Stimulated activated CD4-positive, alpha-beta T cell treated with anti-CD3 and anti-CD28 coated beads, Interleukin-2, amount 100 ng/mL, for 4 hours (primary cell): ENCODE results near the gene ZNRF1.
"Not testable (repeated sequence)": the region's sequence is repeated elsewhere in the genome, so short reads cannot be mapped to it uniquely, and the experiment has no call there.

Experiments used
- DNase-seq: peaks from one replicate; pipeline ENCODE4 v3.0.0-alpha.2; 2020; ENCODE audit warnings: low read depth

Gene ZNRF1

GRCh38 chr16:75002474-75002873 is 3.6 kb downstream of the ZNRF1 start:
- DNase-seq = no peak

- DNase-seq = no peak
These were observed 5.1 kb downstream of the ZNRF1 start for GRCh38 chr16:75003931-75004330.

- DNase-seq = no peak
These were observed 5.6 kb downstream of the ZNRF1 start for GRCh38 chr16:75004460-75004859.

GRCh38 chr16:75005697-75006096 is 6.9 kb downstream of the ZNRF1 start:
- no peak for DNase-seq

- DNase-seq = no peak
These were observed 8.6 kb downstream of the ZNRF1 start for GRCh38 chr16:75007443-75007842.

GRCh38 chr16:75010427-75010826 is 11.6 kb downstream of the ZNRF1 start:
- no peak for DNase-seq

GRCh38 chr16:75011634-75012307 is 12.9 kb downstream of the ZNRF1 start:
- DNase-seq = peak; percentile 33

- no peak for DNase-seq
These were observed 13.7 kb downstream of the ZNRF1 start for GRCh38 chr16:75012380-75013081.

GRCh38 chr16:75013123-75013522 is 14.3 kb downstream of the ZNRF1 start:
- DNase-seq = not testable (repeated sequence)

GRCh38 chr16:75014318-75014717 is 15.5 kb downstream of the ZNRF1 start:
- no peak for DNase-seq

- DNase-seq = not testable (repeated sequence)
These were observed 17.7 kb downstream of the ZNRF1 start for GRCh38 chr16:75016451-75017081.

GRCh38 chr16:75017670-75018525 is 19.1 kb downstream of the ZNRF1 start:
- DNase-seq = no peak

GRCh38 chr16:75019007-75019406 is 20.2 kb downstream of the ZNRF1 start:
- DNase-seq = no peak

GRCh38 chr16:75019586-75019985 is 20.8 kb downstream of the ZNRF1 start:
- DNase-seq = no peak

- no peak for DNase-seq
These were observed 22.6 kb downstream of the ZNRF1 start for GRCh38 chr16:75021410-75021809.

- no peak for DNase-seq
These were observed 23.7 kb downstream of the ZNRF1 start for GRCh38 chr16:75022567-75022966.

- DNase-seq = no peak
These were observed 24.2 kb downstream of the ZNRF1 start for GRCh38 chr16:75023009-75023408.

- DNase-seq = no peak
These were observed 25.4 kb downstream of the ZNRF1 start for GRCh38 chr16:75024182-75024581.

- DNase-seq = no peak
These were observed 25.8 kb downstream of the ZNRF1 start for GRCh38 chr16:75024594-75024993.

- no peak for DNase-seq
These were observed 26.9 kb downstream of the ZNRF1 start for GRCh38 chr16:75025761-75026160.

GRCh38 chr16:75026239-75026891 is 27.5 kb downstream of the ZNRF1 start:
- not testable (repeated sequence) for DNase-seq

- no peak for DNase-seq
These were observed 28.1 kb downstream of the ZNRF1 start for GRCh38 chr16:75026892-75027391.
